SH-SY5Y (cell line): ENCODE data around the gene SF3B2.

Experiments
- GATA2 ChIP-seq: IDR thresholded peaks from 2 replicates; pipeline ENCODE4 v1.6.1; 2011; ENCODE audit warnings: mild to moderate bottlenecking, low read depth, low read length
- GATA3 ChIP-seq: IDR thresholded peaks from 2 replicates; pipeline ENCODE4 v1.6.1; 2011; ENCODE audit warnings: low read depth, mild to moderate bottlenecking, low read length, moderate library complexity

DNA sequence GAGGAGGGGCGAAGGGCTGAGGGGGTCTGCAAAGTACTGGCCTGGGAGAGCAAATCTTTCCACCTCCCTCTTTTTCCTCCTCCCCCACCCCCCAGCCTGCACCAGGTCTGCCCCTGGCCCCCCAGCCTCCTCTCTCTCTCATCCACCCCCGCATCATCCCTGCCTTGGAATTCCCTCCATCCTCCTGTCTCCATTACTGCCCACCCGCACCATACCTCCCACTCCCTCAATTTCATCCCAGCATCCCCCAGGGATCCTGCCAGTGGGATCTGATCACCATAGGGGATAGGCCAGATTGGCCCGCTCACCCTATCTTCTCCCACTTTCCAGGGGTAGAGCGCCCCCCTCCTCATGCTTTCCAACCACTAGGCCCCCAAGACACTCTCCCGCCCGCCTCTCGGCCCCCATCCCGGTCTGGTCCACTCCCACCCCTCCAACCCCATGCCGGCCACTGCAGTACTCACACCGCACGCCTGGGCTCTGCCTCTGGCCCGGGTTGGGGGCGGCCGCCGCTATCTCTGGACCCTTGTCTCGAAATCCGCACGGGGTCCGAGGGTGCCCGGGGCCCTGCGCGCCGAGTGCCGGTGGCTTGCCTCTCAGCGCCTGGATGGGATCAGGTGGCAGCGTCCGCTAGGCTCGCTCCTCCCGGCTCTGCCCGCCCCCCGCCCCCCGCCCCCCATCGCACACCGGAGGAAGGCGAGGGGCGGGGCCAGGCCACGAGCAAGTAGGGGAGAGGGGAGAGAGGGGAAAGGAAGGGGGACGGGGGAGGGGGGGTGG lies 3.4 kb upstream of the SF3B2 start, which contains the start of gene GAL3ST3:
- TF ChIP-seq GATA2 (no peak), GATA3 (no peak)
